A549 (cell line): ENCODE results near the gene CDAN1. TPM values are rescaled to one million over a fixed set of nuclear protein-coding genes. Genes with fewer than 3 reads are reported as not detected.

Experiments used
- ATAC-seq, 2 experiments: fragments of 200-7000 bp in 1 of 2; fragments of >200 bp in 1 of 2; cut with Nextera tagmentation in 1 of 2; cut with Tn5 transposase in 1 of 2; 3 replicates each; pipeline versions ENCODE4 v1.8.0 to v1.9.1; 2018 to 2020; ENCODE audit warnings: mild to moderate bottlenecking in 1 of 2, moderate library complexity in 1 of 2
- CTCF ChIA-PET: fragments of 300-600 bp; sonication (Branson Sonifier 250); formaldehyde crosslinking; extraction: SDS; loops from one replicate; lab custom pipeline; 2021; ENCODE audit warnings: antibody characterized with exemption, inconsistent platforms; lab: Yijun Ruan, JAX
- POLR2A ChIA-PET: fragments of 350-600 bp; formaldehyde crosslinking; extraction: SDS; loops from one replicate; lab custom pipeline; 2021; ENCODE audit warnings: antibody characterized with exemption, inconsistent platforms; lab: Yijun Ruan, JAX
- DNase-seq, 2 experiments: peaks; one replicate each; pipeline versions ENCODE4 v3.0.0 to v3.0.0-alpha.2; 2011 to 2016; ENCODE audit warnings: low read depth in 1 of 2, low spot score in 1 of 2
- FAIRE-seq: peaks from 2 replicates; lab custom pipeline; 2011; peaks lifted over from hg19 to GRCh38; lab: Jason Lieb, UNC
- H3K27ac ChIP-seq, 2 experiments: fragments of >200 bp; sonication (Bioruptor Twin); formaldehyde crosslinking; 3 replicates each; pipeline ENCODE4 v1.5.1; 2016 to 2017
- H3K4me1 ChIP-seq: fragments of >200 bp; sonication (Bioruptor Twin); formaldehyde crosslinking; 3 replicates; pipeline ENCODE4 v1.6.1; 2016
- H3K4me2 ChIP-seq: fragments of >200 bp; sonication (Bioruptor Twin); formaldehyde crosslinking; 3 replicates; pipeline ENCODE4 v1.6.1; 2016
- H3K4me3 ChIP-seq: fragments of >200 bp; sonication (Bioruptor Twin); formaldehyde crosslinking; 3 replicates; pipeline ENCODE4 v1.5.1; 2016
- H3K9me3 ChIP-seq: fragments of >200 bp; sonication (Bioruptor Twin); formaldehyde crosslinking; 3 replicates; pipeline ENCODE4 v1.6.1; 2016
- BCL3 ChIP-seq: fragments of >200 bp; sonication (Bioruptor Twin); formaldehyde crosslinking; IDR thresholded peaks from 3 replicates; pipeline ENCODE4 v1.6.1; 2016
- BHLHE40 ChIP-seq: IDR thresholded peaks from 2 replicates; pipeline ENCODE4 v1.6.1; 2012; ENCODE audit warnings: low read depth, low read length, inconsistent platforms
- CHD2 ChIP-seq: fragments of 150-350 bp; IDR thresholded peaks from 2 replicates; pipeline ENCODE4 v1.6.1; 2014; ENCODE audit warnings: low read length; ENCODE audit not compliant: partially characterized antibody
- CTCF ChIP-seq: fragments of >200 bp; sonication (Bioruptor Twin); formaldehyde crosslinking; IDR thresholded peaks from 3 replicates; pipeline ENCODE4 v1.5.1; 2016
- E2F6 ChIP-seq: IDR thresholded peaks from 2 replicates; pipeline ENCODE4 v1.6.1; 2012; ENCODE audit warnings: low read depth, borderline replicate concordance
- ELK1 ChIP-seq: fragments of 150-350 bp; IDR thresholded peaks from 2 replicates; pipeline ENCODE4 v1.6.1; 2014; ENCODE audit warnings: low read depth, mild to moderate bottlenecking, low read length
- EP300 ChIP-seq, 2 experiments: fragments of >200 bp; sonication (Bioruptor Twin); formaldehyde crosslinking; IDR thresholded peaks; 2 replicates in 1 of 2; 3 replicates in 1 of 2; pipeline ENCODE4 v1.6.1; 2016 to 2017
- FOSL2 ChIP-seq, 2 experiments: fragments of 450-650 bp in 1 of 2; fragments of >200 bp in 1 of 2; sonication (Bioruptor Twin) in 1 of 2; formaldehyde crosslinking; IDR thresholded peaks; 2 replicates each; pipeline versions ENCODE4 v1.5.0 to v1.6.1; 2016 to 2020; ENCODE audit warnings: mild to moderate bottlenecking in 1 of 2, moderate library complexity in 1 of 2
- HOXB13 ChIP-seq: fragments of 250-450 bp; sonication (Bioruptor Pico); IDR thresholded peaks from 2 replicates; pipeline ENCODE4 v1.5.0; 2020; ENCODE audit warnings: low read depth, mild to moderate bottlenecking, moderate library complexity
- JUN ChIP-seq, 2 experiments: fragments of >200 bp; sonication (Bioruptor Twin); formaldehyde crosslinking; IDR thresholded peaks; 2 replicates in 1 of 2; 3 replicates in 1 of 2; pipeline ENCODE4 v1.6.1; 2016 to 2017
- MAFK ChIP-seq: fragments of 450-650 bp; IDR thresholded peaks from 2 replicates; pipeline ENCODE4 v1.6.1; 2014; ENCODE audit not compliant: partially characterized antibody
- MAX ChIP-seq: IDR thresholded peaks from 2 replicates; pipeline ENCODE4 v1.6.1; 2012
- POLR2A ChIP-seq: IDR thresholded peaks from 2 replicates; pipeline ENCODE4 v1.6.1; 2012; ENCODE audit warnings: mild to moderate bottlenecking, low read length
- POLR2AphosphoS2 ChIP-seq: conservative IDR thresholded peaks from 2 replicates; pipeline ENCODE4 v1.6.1; 2012; ENCODE audit warnings: low read length, improper control_type of control experiment, inconsistent platforms
- RCOR1 ChIP-seq: fragments of 150-350 bp; IDR thresholded peaks from 2 replicates; pipeline ENCODE4 v1.6.1; 2014; ENCODE audit warnings: antibody characterized with exemption, low read length, low read depth
- RNF2 ChIP-seq: fragments of 200-600 bp; sonication (generic); IDR thresholded peaks from 2 replicates; pipeline ENCODE4 v1.6.1; 2016; ENCODE audit warnings: low read depth, mild to moderate bottlenecking, antibody characterized with exemption, moderate library complexity, borderline replicate concordance
- SMC3 ChIP-seq: fragments of >200 bp; sonication (Bioruptor Twin); formaldehyde crosslinking; IDR thresholded peaks from 3 replicates; pipeline ENCODE4 v1.6.1; 2018; ENCODE audit warnings: inconsistent platforms
- SREBF2 ChIP-seq: fragments of 450-650 bp; IDR thresholded peaks from 2 replicates; pipeline ENCODE4 v1.6.1; 2014; ENCODE audit warnings: mild to moderate bottlenecking, moderate library complexity
- ZC3H11A ChIP-seq: fragments of 450-650 bp; IDR thresholded peaks from 2 replicates; pipeline ENCODE4 v1.6.1; 2014; ENCODE audit warnings: antibody characterized with exemption, mild to moderate bottlenecking
- ZNF302 ChIP-seq: fragments of 250-450 bp; sonication (Bioruptor Pico); IDR thresholded peaks from 2 replicates; pipeline ENCODE4 v1.9.0; 2021; ENCODE audit warnings: inconsistent platforms, mild to moderate bottlenecking, moderate library complexity
- WGBS: methylation state at CpG from one replicate; pipeline ENCODE4 v1.1.6; 2017; ENCODE audit errors: missing lambda C conversion rate; 5-methylcytosine and 5-hydroxymethylcytosine counted together
- polyA plus RNA-seq, 4 experiments: library from polyadenylated mRNA; depleted of rRNA in 3 of 4; stranded (reverse); fragments of >200 nt; fragmentation: RNase III in 1 of 4; extraction: RNeasy Plus Mini Kit Qiagen cat#74134 plus additional on column Dnase treatment in 1 of 4; gene quantifications; 2 replicates in 3 of 4; 3 replicates in 1 of 4; pipeline ENCODE4 v1.2.3, GENCODE V29; 2011 to 2017

CDAN1 gene
- polyA plus RNA-seq, 2 of the 4 experiments (the other 2 are of a cell fraction), result 2.9 to 6.9 TPM

- H3K27ac ChIP-seq, result no peak overlapping the region
- no peak overlapping the region for H3K4me3 ChIP-seq
- DNase-seq, result no peak
- POLR2A ChIA-PET, result no interaction called here
- no peak for FAIRE-seq
- no peak; a peak in 1 of 6 replicates for ATAC-seq
- TF ChIP-seq BCL3 (no peak), ELK1 (no peak), CHD2 (no peak), FOSL2 (IDR thresholded peaks at IDR 0.05) (no peak), FOSL2 (CRISPR knock-in tag; IDR thresholded peaks at IDR 0.05) (no peak), POLR2A (no peak), RCOR1 (no peak), JUN (IDR thresholded peaks at IDR 0.05) (no peak), SMC3 (no peak), MAFK (no peak), E2F6 (no peak), CTCF (no peak), HOXB13 (CRISPR knock-in tag) (no peak)
- no peaks in the 10 kb centered on the region for H3K4me1 ChIP-seq
- 92% methylated on average over 5 of the region's 6 CpGs for whole genome bisulfite sequencing
- no peak overlapping the region for H3K4me2 ChIP-seq
- CTCF ChIA-PET, result interaction anchor here (0.7 to 1.4 kb wide), 3 partner anchors 8 to 231 kb away, joined by 3 to 6 read pairs (median 5); no protein-coding TSS in a partner anchor
- H3K9me3 ChIP-seq, result no peaks in the 10 kb centered on the region
Observed at GRCh38 chr15:42695527-42696071, 41.3 kb downstream of the CDAN1 start.

- 95% methylated on average over 10 of the region's 10 CpGs for WGBS
- ATAC-seq (no peak), FAIRE-seq (no peak), DNase-seq (no peak)
- ChIA-PET CTCF (interaction anchor here (0.7 to 1.0 kb wide), 3 partner anchors 9 to 14 kb away, joined by 3 to 4 read pairs (median 3); no protein-coding TSS in a partner anchor), POLR2A (no interaction called here)
- Histone ChIP-seq H3K4me2 (no peak overlapping the region), H3K4me1 (no peaks in the 10 kb centered on the region), H3K4me3 (no peak overlapping the region), H3K27ac (no peak overlapping the region), H3K9me3 (no peaks in the 10 kb centered on the region)
- TF ChIP-seq CHD2, result no peak
Observed at GRCh38 chr15:42694398-42694797, 42.5 kb downstream of the CDAN1 start.

GRCh38 chr15:42693942-42694341 lies 43.0 kb downstream of the CDAN1 start:
- Histone ChIP-seq H3K9me3 (no peaks in the 10 kb centered on the region), H3K27ac (no peak overlapping the region), H3K4me3 (no peak overlapping the region), H3K4me1 (no peaks in the 10 kb centered on the region), H3K4me2 (no peak overlapping the region)
- DNase-seq (no peak), ATAC-seq (no peak), FAIRE-seq (no peak)
- TF ChIP-seq EP300 (IDR thresholded peaks at IDR 0.05) (no peak), ZNF302 (CRISPR knock-in tag) (no peak), CHD2 (no peak), BHLHE40 (no peak), HOXB13 (CRISPR knock-in tag) (no peak), ZC3H11A (no peak), SREBF2 (no peak), MAX (no peak), BCL3 (no peak), RNF2 (no peak), POLR2AphosphoS2 (no peak)
- WGBS, result 88% methylated on average over 3 of the region's 6 CpGs
- POLR2A ChIA-PET, result no interaction called here
- CTCF ChIA-PET, result interaction anchor here (0.6 to 1.0 kb wide), 3 partner anchors 9 to 62 kb away, joined by 3 to 4 read pairs (median 3); no protein-coding TSS in a partner anchor
